PC-9 (cell line): ENCODE data around the gene C9orf43.

Experiments used
- EZH2 ChIP-seq: fragments of 200-600 bp; sonication (generic); IDR thresholded peaks from 2 replicates; pipeline ENCODE4 v1.8.0; 2017; ENCODE audit warnings: antibody characterized with exemption, low read depth
- TF ChIP-seq, protein P1 (sequence below): fragments of 200-600 bp; sonication (generic); conservative IDR thresholded peaks from 2 replicates; pipeline ENCODE4 v1.6.1; 2017; ENCODE audit warnings: mixed run types, antibody characterized with exemption, mild to moderate bottlenecking, moderate library complexity

- no peak for TF ChIP-seq EZH2
- TF ChIP-seq, protein P1, sequence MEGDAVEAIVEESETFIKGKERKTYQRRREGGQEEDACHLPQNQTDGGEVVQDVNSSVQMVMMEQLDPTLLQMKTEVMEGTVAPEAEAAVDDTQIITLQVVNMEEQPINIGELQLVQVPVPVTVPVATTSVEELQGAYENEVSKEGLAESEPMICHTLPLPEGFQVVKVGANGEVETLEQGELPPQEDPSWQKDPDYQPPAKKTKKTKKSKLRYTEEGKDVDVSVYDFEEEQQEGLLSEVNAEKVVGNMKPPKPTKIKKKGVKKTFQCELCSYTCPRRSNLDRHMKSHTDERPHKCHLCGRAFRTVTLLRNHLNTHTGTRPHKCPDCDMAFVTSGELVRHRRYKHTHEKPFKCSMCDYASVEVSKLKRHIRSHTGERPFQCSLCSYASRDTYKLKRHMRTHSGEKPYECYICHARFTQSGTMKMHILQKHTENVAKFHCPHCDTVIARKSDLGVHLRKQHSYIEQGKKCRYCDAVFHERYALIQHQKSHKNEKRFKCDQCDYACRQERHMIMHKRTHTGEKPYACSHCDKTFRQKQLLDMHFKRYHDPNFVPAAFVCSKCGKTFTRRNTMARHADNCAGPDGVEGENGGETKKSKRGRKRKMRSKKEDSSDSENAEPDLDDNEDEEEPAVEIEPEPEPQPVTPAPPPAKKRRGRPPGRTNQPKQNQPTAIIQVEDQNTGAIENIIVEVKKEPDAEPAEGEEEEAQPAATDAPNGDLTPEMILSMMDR = no peak
These were observed 38.5 kb upstream of the C9orf43 start for GRCh38 chr9:113372059-113372458.
